Measurements from ENCODE around the gene ADRA1B. TPM values are rescaled to one million over a fixed set of nuclear protein-coding genes. Genes with fewer than 3 reads are reported as not detected.

ADRA1B gene
- total and polyA plus RNA-seq, 2 of the 8 experiments (the other 6 are each of a cell fraction or from before 2014, with no cell fraction given), result not detected

- Histone ChIP-seq H4K91ac (replicated peaks; ENCODE audit: insufficient read length, low read length) (no peak overlapping the region), H3K4me1 (replicated peaks in 1 of 4; ENCODE audit: control insufficient read depth in 3 of 4, insufficient read depth in 4 of 4, low read length in 3 of 4) (no peaks in the 10 kb centered on the region), H3K18ac (ENCODE audit: extremely low read depth, low read length) (no peak overlapping the region), H3K36me3 (ENCODE audit: control insufficient read depth in 2 of 4, insufficient read depth in 4 of 4, low read length in 3 of 4) (no peaks in the 10 kb centered on the region), H3K4me2 (ENCODE audit: insufficient read depth in 1 of 2, low read depth in 2 of 2, low read length in 2 of 2) (no peak overlapping the region), H4K5ac (ENCODE audit: insufficient read length, low read depth, low read length) (no peak overlapping the region), H3K27me3 (replicated peaks in 1 of 4; ENCODE audit: control insufficient read depth in 3 of 4, extremely low read depth in 1 of 4, insufficient read depth in 3 of 4, low read length in 3 of 4) (no peaks in the 10 kb centered on the region), H3K56ac (replicated peaks; ENCODE audit: insufficient read length, low read depth, low read length) (no peak overlapping the region), H3K14ac (ENCODE audit: insufficient read length) (no peak overlapping the region), H3K23me2 (ENCODE audit: low read depth, low read length) (no peaks in the 10 kb centered on the region), H3K79me2 (ENCODE audit: control insufficient read depth in 1 of 2, insufficient read depth in 2 of 2, low read length in 2 of 2) (no peaks in the 10 kb centered on the region), H3K9me3 (ENCODE audit: insufficient read depth in 2 of 2, low read depth in 1 of 2, low read length in 1 of 2) (no peaks in the 10 kb centered on the region), H2BK15ac (ENCODE audit: low read length) (no peak overlapping the region), H2BK120ac (replicated peaks; ENCODE audit: low read depth, low read length) (no peak overlapping the region), H3K4ac (replicated peaks; ENCODE audit: insufficient read length, low read depth, low read length) (no peak overlapping the region), H3K23ac (ENCODE audit: insufficient read length) (no peak overlapping the region), H2AK5ac (ENCODE audit: low read depth, low read length) (no peak overlapping the region), H3K4me3 (ENCODE audit: extremely low read depth in 1 of 4, insufficient read depth in 2 of 4, low read depth in 3 of 4, low read length in 4 of 4) (no peak overlapping the region), H2BK20ac (ENCODE audit: low read length) (no peak overlapping the region), H2BK5ac (ENCODE audit: low read depth, low read length) (no peak overlapping the region), H2BK12ac (ENCODE audit: low read depth, low read length) (no peak overlapping the region), H4K20me1 (replicated peaks in 1 of 2; ENCODE audit: control insufficient read depth in 1 of 2, insufficient read depth in 2 of 2, low read length in 2 of 2) (no peaks in the 10 kb centered on the region), H3K27ac (ENCODE audit: low read depth, low read length) (no peak overlapping the region), H4K8ac (ENCODE audit: extremely low read depth, insufficient read depth, low read length) (no peak overlapping the region), H3K9ac (replicated peaks in 1 of 4; ENCODE audit: extremely low read depth in 1 of 4, low read depth in 3 of 4, low read length in 3 of 4) (no peak overlapping the region), H3K79me1 (ENCODE audit: low read depth, low read length) (no peaks in the 10 kb centered on the region), H2AFZ (ENCODE audit: low read length) (no peak overlapping the region)
- no peak for FAIRE-seq
- POLR2A ChIA-PET (ENCODE audit: partially characterized antibody), result no interaction called here
- DNase-seq (ENCODE audit: low read depth in 1 of 2, low spot score in 2 of 2), result no peak
- no peak for TF ChIP-seq TAF1 (IDR thresholded peaks at IDR 0.05; ENCODE audit: low read depth, low read length)
- no peak for TF ChIP-seq SRF (IDR thresholded peaks at IDR 0.05; ENCODE audit: low read depth, low read length)
- no peak for TF ChIP-seq KDM1A (IDR thresholded peaks at IDR 0.05; ENCODE audit: borderline replicate concordance, low read length)
- CTCF ChIA-PET (ENCODE audit: partially characterized antibody), result no interaction called here
Observed at GRCh38 chr5:159884917-159885620, 31.2 kb upstream of the ADRA1B start.
